Erythroblast (primary cell): Measurements from ENCODE around the gene LILRB1.
"Not testable (repeated sequence)": the region's sequence is repeated elsewhere in the genome, so short reads cannot be mapped to it uniquely, and the experiment has no call there.

Experiments
- GATA1 ChIP-seq: IDR thresholded peaks from 2 replicates; pipeline ENCODE4 v1.6.1; 2011; ENCODE audit warnings: low read depth, mild to moderate bottlenecking, control low read depth, low read length, moderate library complexity
- POLR2A ChIP-seq: IDR thresholded peaks from 2 replicates; pipeline ENCODE4 v1.6.1; 2011; ENCODE audit warnings: mild to moderate bottlenecking, low read length

DNA sequence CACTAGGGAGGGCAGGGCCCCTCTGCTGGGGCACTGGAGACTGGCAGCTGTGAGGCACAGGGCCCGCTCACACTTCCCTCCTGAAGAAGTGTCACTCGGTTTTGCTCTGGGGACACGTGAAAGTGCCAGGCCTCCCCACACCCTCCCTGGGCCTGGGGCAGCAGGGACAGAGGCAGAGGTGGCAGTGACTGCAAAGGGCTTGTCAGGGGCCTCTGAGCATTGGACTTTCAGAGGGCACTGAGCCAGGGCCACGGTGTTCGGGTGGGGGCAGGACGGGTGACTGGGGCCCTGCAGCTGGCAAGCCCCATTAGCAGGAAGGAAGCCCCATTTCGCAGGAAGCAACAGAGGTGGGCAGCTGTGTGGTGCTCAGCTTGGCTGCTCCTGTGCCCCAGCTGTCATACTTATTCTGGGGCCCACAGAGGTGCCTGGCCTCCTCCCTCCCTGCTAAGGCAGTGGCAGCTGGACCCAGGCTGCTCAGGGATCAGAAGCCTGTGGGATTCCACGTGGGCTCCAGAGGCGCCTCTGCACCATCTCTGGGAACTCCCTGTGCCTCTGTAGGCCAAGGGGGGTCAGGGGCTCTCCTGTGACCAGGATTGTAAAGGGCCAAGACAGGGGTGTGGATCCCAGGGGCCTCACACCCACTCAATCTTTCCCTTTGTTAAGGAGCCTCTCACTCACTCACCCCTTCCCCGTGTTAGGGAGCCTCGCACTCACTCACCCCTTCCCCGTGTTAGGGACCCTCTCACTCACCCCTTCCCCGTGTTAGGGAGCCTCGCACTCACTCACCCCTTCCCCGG lies 5.2 kb upstream of the LILRB1 start:
- TF ChIP-seq POLR2A, GATA1: not testable (repeated sequence)
